MG63 (cell line): ENCODE data around the gene MEGF6. TPM values are rescaled to one million over a fixed set of nuclear protein-coding genes. Genes with fewer than 3 reads are reported as not detected.

Source experiments
- DNase-seq: peaks from one replicate; pipeline ENCODE4 v3.0.0-alpha.2; 2020
- H3K27me3 ChIP-seq: fragments of 250-450 bp; sonication (Bioruptor Pico); 2 replicates; pipeline ENCODE4 v1.5.1; 2020; ENCODE audit warnings: mild to moderate bottlenecking, moderate library complexity
- H3K36me3 ChIP-seq: fragments of 250-450 bp; sonication (Bioruptor Pico); 2 replicates; pipeline ENCODE4 v1.5.1; 2020; ENCODE audit warnings: mild to moderate bottlenecking, moderate library complexity
- H3K4me3 ChIP-seq: fragments of 250-450 bp; sonication (Bioruptor Pico); 2 replicates; pipeline ENCODE4 v1.5.1; 2020; ENCODE audit warnings: mild to moderate bottlenecking, moderate library complexity
- H3K9me3 ChIP-seq: fragments of 250-450 bp; sonication (Bioruptor Pico); 2 replicates; pipeline ENCODE4 v1.5.1; 2020; ENCODE audit warnings: mild to moderate bottlenecking, moderate library complexity
- total RNA-seq: library from RNA; depleted of rRNA; stranded (reverse); fragments of >200 nt; shearing (Covaris generic); gene quantifications from 2 replicates; pipeline ENCODE4 v1.2.3, GENCODE V29; 2014; ENCODE audit warnings: low replicate concordance; rRNA removed

Gene MEGF6
- total RNA-seq, result 121 and 198 TPM in 2 replicates

GRCh38 chr1:3611170-3612019 is at the start of gene MEGF6:
Gene MEGF6 (minus strand): TSS chr1:3611508. CDS start chr1:3611268, 240 bp downstream.
- H3K36me3 ChIP-seq, result peaks cover 13% of the 10 kb centered on the region
- peak; percentile 92 for DNase-seq
- no peaks in the 10 kb centered on the region for H3K27me3 ChIP-seq
- peak within 1 kb of the TSS; percentile 67 for H3K4me3 ChIP-seq
- no peaks in the 10 kb centered on the region for H3K9me3 ChIP-seq

- Histone ChIP-seq H3K36me3 (no peaks in the 10 kb centered on the region), H3K4me3 (no peak overlapping the region), H3K27me3 (no peaks in the 10 kb centered on the region), H3K9me3 (no peaks in the 10 kb centered on the region)
- DNase-seq, result no peak
Observed at GRCh38 chr1:3660704-3661103, 49.4 kb upstream of the MEGF6 start.

- no peaks in the 10 kb centered on the region for H3K36me3 ChIP-seq
- H3K4me3 ChIP-seq, result no peak overlapping the region
- no peaks in the 10 kb centered on the region for H3K9me3 ChIP-seq
- DNase-seq, result no peak
- H3K27me3 ChIP-seq, result no peaks in the 10 kb centered on the region
Observed at GRCh38 chr1:3659093-3659492, 47.8 kb upstream of the MEGF6 start.

- Histone ChIP-seq H3K9me3 (no peaks in the 10 kb centered on the region), H3K27me3 (no peaks in the 10 kb centered on the region), H3K4me3 (no peak overlapping the region), H3K36me3 (no peaks in the 10 kb centered on the region)
- no peak for DNase-seq
Observed at GRCh38 chr1:3658231-3658615, 46.9 kb upstream of the MEGF6 start.

- Histone ChIP-seq H3K27me3 (no peaks in the 10 kb centered on the region), H3K4me3 (no peak overlapping the region), H3K9me3 (no peaks in the 10 kb centered on the region), H3K36me3 (no peaks in the 10 kb centered on the region)
- no peak for DNase-seq
Observed at GRCh38 chr1:3657578-3658230, 46.4 kb upstream of the MEGF6 start.

- H3K36me3 ChIP-seq, result no peaks in the 10 kb centered on the region
- no peaks in the 10 kb centered on the region for H3K27me3 ChIP-seq
- no peak overlapping the region for H3K4me3 ChIP-seq
- H3K9me3 ChIP-seq, result no peaks in the 10 kb centered on the region
- no peak for DNase-seq
Observed at GRCh38 chr1:3657096-3657475, 45.8 kb upstream of the MEGF6 start.

- DNase-seq, result no peak
- Histone ChIP-seq H3K9me3 (no peaks in the 10 kb centered on the region), H3K36me3 (no peaks in the 10 kb centered on the region), H3K4me3 (no peak overlapping the region), H3K27me3 (no peaks in the 10 kb centered on the region)
Observed at GRCh38 chr1:3656450-3657095, 45.3 kb upstream of the MEGF6 start.

GRCh38 chr1:3654549-3655281 is 43.4 kb upstream of the MEGF6 start:
- H3K9me3 ChIP-seq, result no peaks in the 10 kb centered on the region
- H3K36me3 ChIP-seq, result no peaks in the 10 kb centered on the region
- DNase-seq, result no peak
- H3K27me3 ChIP-seq, result no peaks in the 10 kb centered on the region
- H3K4me3 ChIP-seq, result no peak overlapping the region

- peak overlapping the region; percentile 54 for H3K4me3 ChIP-seq
- H3K27me3 ChIP-seq, result no peaks in the 10 kb centered on the region
- no peaks in the 10 kb centered on the region for H3K9me3 ChIP-seq
- no peak for DNase-seq
- no peaks in the 10 kb centered on the region; the same call in 1 of the 2 replicates for H3K36me3 ChIP-seq
Observed at GRCh38 chr1:3653286-3653618, 41.9 kb upstream of the MEGF6 start.

- H3K4me3 ChIP-seq, result peak overlapping the region; percentile 54
- peaks cover under 1% of the 10 kb centered on the region; the same call in 1 of the 2 replicates for H3K36me3 ChIP-seq
- DNase-seq, result peak; percentile 23
- H3K27me3 ChIP-seq, result no peaks in the 10 kb centered on the region
- no peaks in the 10 kb centered on the region for H3K9me3 ChIP-seq
Observed at GRCh38 chr1:3652548-3653285, 41.4 kb upstream of the MEGF6 start.

GRCh38 chr1:3651930-3652547 is 40.7 kb upstream of the MEGF6 start, which contains the start of gene TP73:
Gene TP73 (plus strand): TSS chr1:3652516. CDS start chr1:3682366, 29,850 bp downstream.
- Histone ChIP-seq H3K27me3 (no peaks in the 10 kb centered on the region), H3K9me3 (no peaks in the 10 kb centered on the region), H3K36me3 (peaks cover 5% of the 10 kb centered on the region), H3K4me3 (peak within 1 kb of the TSS; percentile 54)
- peak; percentile 83 for DNase-seq

GRCh38 chr1:3651026-3651929 is 40.0 kb upstream of the MEGF6 start:
- H3K4me3 ChIP-seq, result peak overlapping the region; percentile 54
- peak; percentile 10 for DNase-seq
- H3K9me3 ChIP-seq, result no peaks in the 10 kb centered on the region
- H3K36me3 ChIP-seq, result peaks cover 10% of the 10 kb centered on the region
- H3K27me3 ChIP-seq, result no peaks in the 10 kb centered on the region

GRCh38 chr1:3650248-3651025 is 39.1 kb upstream of the MEGF6 start:
- peaks cover 13% of the 10 kb centered on the region for H3K36me3 ChIP-seq
- no peak for DNase-seq
- peak overlapping the region; percentile 81 for H3K4me3 ChIP-seq
- no peaks in the 10 kb centered on the region for H3K27me3 ChIP-seq
- no peaks in the 10 kb centered on the region for H3K9me3 ChIP-seq
